Measurements from ENCODE around the gene NOCT.

GRCh38 chr4:139028191-139028661 is 12.6 kb downstream of the NOCT start:
- no peak for TF ChIP-seq CTCF (IDR thresholded peaks at IDR 0.05)
- TF ChIP-seq EZH2 (IDR thresholded peaks at IDR 0.05) = no peak
